DMS53 (cell line): ENCODE results near the gene MOV10.
"Not testable (repeated sequence)": the region's sequence is repeated elsewhere in the genome, so short reads cannot be mapped to it uniquely, and the experiment has no call there.

Experiments
- DNase-seq: peaks from one replicate; lab custom pipeline; 2025; lab: John Stamatoyannopoulos, UW

MOV10 gene

GRCh38 chr1:112674440-112674985, at the start of gene MOV10:
Gene MOV10, plus strand, starts transcription at chr1:112674659. Its CDS starts 254 bp downstream, at chr1:112674913.
- DNase-seq = peak; percentile 82

GRCh38 chr1:112625696-112626095, 48.8 kb upstream of the MOV10 start:
- DNase-seq = no peak

GRCh38 chr1:112626193-112626592, 48.3 kb upstream of the MOV10 start:
- DNase-seq = no peak

- no peak for DNase-seq
These were observed 47.6 kb upstream of the MOV10 start for GRCh38 chr1:112626887-112627286.

- no peak for DNase-seq
These were observed 45.9 kb upstream of the MOV10 start for GRCh38 chr1:112628516-112628915.

- no peak for DNase-seq
These were observed 45.2 kb upstream of the MOV10 start for GRCh38 chr1:112629256-112629655.

GRCh38 chr1:112633628-112634027, 40.8 kb upstream of the MOV10 start:
- no peak for DNase-seq

GRCh38 chr1:112634367-112634766, 40.1 kb upstream of the MOV10 start:
- no peak for DNase-seq

- DNase-seq = no peak
These were observed 38.4 kb upstream of the MOV10 start for GRCh38 chr1:112636056-112636455.

- no peak for DNase-seq
These were observed 37.7 kb upstream of the MOV10 start for GRCh38 chr1:112636597-112637253.

GRCh38 chr1:112637254-112638109, 37.0 kb upstream of the MOV10 start:
- DNase-seq = no peak

GRCh38 chr1:112638110-112638428, 36.4 kb upstream of the MOV10 start:
- DNase-seq = no peak

GRCh38 chr1:112640437-112640836, 34.0 kb upstream of the MOV10 start:
- DNase-seq = not testable (repeated sequence)

- DNase-seq = no peak
These were observed 31.4 kb upstream of the MOV10 start for GRCh38 chr1:112643080-112643479.

GRCh38 chr1:112646225-112646624, 28.2 kb upstream of the MOV10 start:
- DNase-seq = no peak

GRCh38 chr1:112651205-112651604, 23.3 kb upstream of the MOV10 start:
- DNase-seq = no peak

- no peak for DNase-seq
These were observed 8.6 kb upstream of the MOV10 start for GRCh38 chr1:112665857-112666256.

GRCh38 chr1:112666946-112667345, 7.5 kb upstream of the MOV10 start:
- no peak for DNase-seq

- DNase-seq = no peak
These were observed 2.5 kb upstream of the MOV10 start for GRCh38 chr1:112672009-112672408.

- no peak for DNase-seq
These were observed 1.6 kb upstream of the MOV10 start for GRCh38 chr1:112672842-112673241.

- peak; percentile 63 for DNase-seq
These were observed 643 bp upstream of the MOV10 start for GRCh38 chr1:112673592-112674439.

GRCh38 chr1:112674986-112675727, 698 bp downstream of the MOV10 start:
- DNase-seq = peak; percentile 74
